ENCODE measurements around the gene ENOX1. TPM values are rescaled to one million over a fixed set of nuclear protein-coding genes. Genes with fewer than 3 reads are reported as not detected.

The ENOX1 gene
- total and polyA plus RNA-seq, 2 of the 8 experiments (the other 6 are each of a cell fraction or from before 2014, with no cell fraction given): 0.23 to 0.37 TPM

DNA sequence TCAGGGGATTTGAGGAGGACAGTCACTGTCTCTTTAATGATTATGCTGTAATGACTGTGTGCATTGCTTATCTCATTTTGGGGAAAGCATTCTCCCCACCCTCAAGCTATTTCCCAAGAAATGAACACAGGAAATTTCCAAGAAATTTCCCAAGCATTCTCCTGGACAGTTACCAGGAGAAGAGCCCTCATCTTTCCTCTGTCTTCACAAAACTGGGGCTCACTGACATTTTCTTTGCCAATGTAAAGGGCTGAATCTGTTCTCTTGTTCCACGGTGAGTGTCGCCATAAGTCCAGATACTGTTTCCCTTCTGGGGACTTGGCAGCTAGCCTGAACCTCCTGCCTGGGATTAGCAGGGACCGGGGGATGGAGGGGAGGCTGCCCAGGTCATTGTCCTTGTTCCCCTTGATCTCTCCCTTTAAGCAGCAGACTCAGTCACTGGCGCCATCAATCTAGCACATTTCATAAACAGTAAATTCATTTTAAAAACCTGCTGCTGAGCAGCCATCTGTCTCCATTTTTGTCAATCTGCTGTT, 590.6 kb downstream of the ENOX1 start:
- no peak for TF ChIP-seq KDM1A (IDR thresholded peaks at IDR 0.05; ENCODE audit: borderline replicate concordance, low read length)
- no peak for TF ChIP-seq TBP (IDR thresholded peaks at IDR 0.05; ENCODE audit: low read depth, low read length)
- TF ChIP-seq EP300 (IDR thresholded peaks at IDR 0.05; ENCODE audit: borderline replicate concordance in 1 of 2, low read depth in 2 of 2, low read length in 2 of 2): no peak
- TF ChIP-seq YY1 (IDR thresholded peaks at IDR 0.05; ENCODE audit: low read depth, low read length): no peak
- no peak for TF ChIP-seq SIX5 (IDR thresholded peaks at IDR 0.05; ENCODE audit: low read depth, low read length)
- no peak for TF ChIP-seq RXRA (IDR thresholded peaks at IDR 0.05; ENCODE audit: insufficient read depth, low read depth, low read length)
- no peak for TF ChIP-seq SP2 (IDR thresholded peaks at IDR 0.05; ENCODE audit: low read length)
- TF ChIP-seq RBBP5 (IDR thresholded peaks at IDR 0.05; ENCODE audit: borderline replicate concordance, low read depth, low read length): no peak
- TF ChIP-seq PHF8 (conservative IDR thresholded peaks at IDR 0.05; ENCODE audit: low read depth, low read length): no peak
- H3K18ac ChIP-seq (ENCODE audit: extremely low read depth, low read length): no peak overlapping the region
- CTCF ChIA-PET (ENCODE audit: partially characterized antibody): interaction anchor here (0.6 to 1.8 kb wide), 11 partner anchors 11 to 733 kb away, joined by 3 to 6 read pairs (median 3); no protein-coding TSS in a partner anchor
- H3K79me2 ChIP-seq (ENCODE audit: control insufficient read depth in 1 of 2, insufficient read depth in 2 of 2, low read length in 2 of 2): no peaks in the 10 kb centered on the region
- no peak overlapping the region for H4K5ac ChIP-seq (ENCODE audit: insufficient read length, low read depth, low read length)
- no peaks in the 10 kb centered on the region for H3K79me1 ChIP-seq (ENCODE audit: low read depth, low read length)
- no peaks in the 10 kb centered on the region for H3K23me2 ChIP-seq (ENCODE audit: low read depth, low read length)
- no peaks in the 10 kb centered on the region for H3K36me3 ChIP-seq (ENCODE audit: control insufficient read depth in 2 of 4, insufficient read depth in 4 of 4, low read length in 3 of 4)
- H3K4ac ChIP-seq (replicated peaks; ENCODE audit: insufficient read length, low read depth, low read length): no peak overlapping the region
- H3K4me3 ChIP-seq (ENCODE audit: extremely low read depth in 1 of 4, insufficient read depth in 2 of 4, low read depth in 3 of 4, low read length in 4 of 4): no peak overlapping the region
- H2AFZ ChIP-seq (ENCODE audit: low read length): no peak overlapping the region
- WGBS, 2 experiments (ENCODE audit: extremely low coverage in 1 of 2, insufficient coverage in 1 of 2, insufficient read length in 1 of 2, insufficient replicate concordance in 2 of 2, low coverage in 1 of 2, low lambda C conversion rate in 2 of 2, missing lambda C conversion rate in 1 of 2): 94% methylated on average over 4 of the region's 4 CpGs; no CpG with 5 or more reads in 1 of the 2 experiments
- no peak overlapping the region for H3K4me2 ChIP-seq (ENCODE audit: insufficient read depth in 1 of 2, low read depth in 2 of 2, low read length in 2 of 2)
- no peaks in the 10 kb centered on the region; a peak in 1 of 7 replicates for H3K27me3 ChIP-seq (replicated peaks in 1 of 4; ENCODE audit: control insufficient read depth in 3 of 4, extremely low read depth in 1 of 4, insufficient read depth in 3 of 4, low read length in 3 of 4)
- no peak overlapping the region for H3K23ac ChIP-seq (ENCODE audit: insufficient read length)
- H3K27ac ChIP-seq (ENCODE audit: low read depth, low read length): no peak overlapping the region
- POLR2A ChIA-PET (ENCODE audit: partially characterized antibody): no interaction called here
- no peak overlapping the region for H3K14ac ChIP-seq (ENCODE audit: insufficient read length)
- H4K20me1 ChIP-seq (replicated peaks in 1 of 2; ENCODE audit: control insufficient read depth in 1 of 2, insufficient read depth in 2 of 2, low read length in 2 of 2): no peaks in the 10 kb centered on the region
- H3K4me1 ChIP-seq (replicated peaks in 1 of 4; ENCODE audit: control insufficient read depth in 3 of 4, insufficient read depth in 4 of 4, low read length in 3 of 4): no peaks in the 10 kb centered on the region
- no peak overlapping the region for H2BK120ac ChIP-seq (replicated peaks; ENCODE audit: low read depth, low read length)
- H3K9ac ChIP-seq (replicated peaks in 1 of 4; ENCODE audit: extremely low read depth in 1 of 4, low read depth in 3 of 4, low read length in 3 of 4): no peak overlapping the region
- no peaks in the 10 kb centered on the region for H3K9me3 ChIP-seq (ENCODE audit: insufficient read depth in 2 of 2, low read depth in 1 of 2, low read length in 1 of 2)
- H4K91ac ChIP-seq (replicated peaks; ENCODE audit: insufficient read length, low read length): no peak overlapping the region
- DNase-seq (ENCODE audit: low read depth in 1 of 2, low spot score in 2 of 2) (no peak), FAIRE-seq (no peak)
- no peak overlapping the region for H2BK20ac ChIP-seq (ENCODE audit: low read length)
- no peak overlapping the region for H2AK5ac ChIP-seq (ENCODE audit: low read depth, low read length)
- H3K56ac ChIP-seq (replicated peaks; ENCODE audit: insufficient read length, low read depth, low read length): no peak overlapping the region
- no peak overlapping the region for H2BK5ac ChIP-seq (ENCODE audit: low read depth, low read length)
- H4K8ac ChIP-seq (ENCODE audit: extremely low read depth, insufficient read depth, low read length): no peak overlapping the region
- H2BK12ac ChIP-seq (ENCODE audit: low read depth, low read length): no peak overlapping the region
- no peak overlapping the region for H2BK15ac ChIP-seq (ENCODE audit: low read length)

Data from H1 (cell line).